Liver (tissue), 9 donors: ENCODE data around the gene PCYT1A. TPM values are rescaled to one million over a fixed set of nuclear protein-coding genes. Genes with fewer than 3 reads are reported as not detected.

Experiments used
- DNase-seq: peaks from one replicate; pipeline ENCODE4 v3.0.0-alpha.2; 2017; ENCODE audit warnings: low spot score
- H3K27ac ChIP-seq, 2 donors: one replicate each; pipeline ENCODE4 v1.7.0; 2013; ENCODE audit warnings: inconsistent platforms in 2 of 2, low read length in 2 of 2, control low read depth in 1 of 2, low read depth in 1 of 2, mild to moderate bottlenecking in 1 of 2
- H3K27me3 ChIP-seq, 4 donors: one replicate each; pipeline versions ENCODE4 v1.6.1 to v1.7.0; 2013; ENCODE audit warnings: low read length in 3 of 4, inconsistent platforms in 1 of 4, mild to moderate bottlenecking in 1 of 4, moderate library complexity in 1 of 4; ENCODE audit not compliant: control insufficient read depth in 4 of 4, insufficient read depth in 4 of 4
- H3K36me3 ChIP-seq, 4 donors: one replicate each; pipeline versions ENCODE4 v1.6.1 to v1.7.0; 2013; ENCODE audit warnings: low read length in 3 of 4, mild to moderate bottlenecking in 3 of 4, low read depth in 1 of 4, moderate library complexity in 1 of 4; ENCODE audit not compliant: control insufficient read depth in 4 of 4, insufficient read depth in 3 of 4
- H3K4me1 ChIP-seq, 4 donors: one replicate each; pipeline versions ENCODE4 v1.6.1 to v1.7.0; 2013; ENCODE audit warnings: low read length in 3 of 4, mild to moderate bottlenecking in 3 of 4, moderate library complexity in 1 of 4; ENCODE audit not compliant: control insufficient read depth in 4 of 4, insufficient read depth in 4 of 4
- H3K4me3 ChIP-seq, 3 donors: one replicate each; pipeline versions ENCODE4 v1.6.1 to v1.7.0; 2013; ENCODE audit warnings: low read length in 3 of 3, control low read depth in 1 of 3, low read depth in 1 of 3, mild to moderate bottlenecking in 1 of 3
- H3K9ac ChIP-seq, 2 donors: one replicate each; pipeline ENCODE4 v1.7.0; 2013; ENCODE audit warnings: low read length in 2 of 2, mild to moderate bottlenecking in 2 of 2, moderate library complexity in 2 of 2, control low read depth in 1 of 2, low read depth in 1 of 2
- H3K9me3 ChIP-seq, 4 donors: one replicate each; pipeline versions ENCODE4 v1.6.1 to v1.7.0; 2013; ENCODE audit warnings: low read length in 3 of 4; ENCODE audit not compliant: control insufficient read depth in 4 of 4
- ATF3 ChIP-seq: IDR thresholded peaks from 2 replicates; pipeline ENCODE4 v1.6.1; 2016; ENCODE audit warnings: antibody characterized with exemption
- EGR1 ChIP-seq, 2 donors: IDR thresholded peaks; 2 replicates each; pipeline ENCODE4 v1.6.1; 2016 to 2018; ENCODE audit warnings: antibody characterized with exemption in 2 of 2, low read depth in 2 of 2
- FOXA1 ChIP-seq: IDR thresholded peaks from 2 replicates; pipeline ENCODE4 v1.6.1; 2016; ENCODE audit warnings: antibody characterized with exemption
- FOXA2 ChIP-seq: IDR thresholded peaks from 2 replicates; pipeline ENCODE4 v1.6.1; 2016; ENCODE audit warnings: antibody characterized with exemption
- GABPA ChIP-seq, 2 donors: IDR thresholded peaks in 1 of 2; conservative IDR thresholded peaks in 1 of 2; 2 replicates each; pipeline ENCODE4 v1.6.1; 2016; ENCODE audit warnings: antibody characterized with exemption in 2 of 2, mild to moderate bottlenecking in 1 of 2, moderate library complexity in 1 of 2
- HNF4A ChIP-seq, 2 donors: conservative IDR thresholded peaks; 2 replicates each; pipeline ENCODE4 v1.6.1; 2016; ENCODE audit warnings: antibody characterized with exemption in 2 of 2, mild to moderate bottlenecking in 2 of 2
- HNF4G ChIP-seq: IDR thresholded peaks from 2 replicates; pipeline ENCODE4 v1.6.1; 2016; ENCODE audit warnings: antibody characterized with exemption
- JUND ChIP-seq, 2 donors: IDR thresholded peaks; 2 replicates each; pipeline ENCODE4 v1.6.1; 2016; ENCODE audit warnings: antibody characterized with exemption in 2 of 2
- NR2F2 ChIP-seq: IDR thresholded peaks from 2 replicates; pipeline ENCODE4 v1.6.1; 2016; ENCODE audit warnings: antibody characterized with exemption
- RAD21 ChIP-seq, 2 donors: IDR thresholded peaks; 2 replicates each; pipeline ENCODE4 v1.6.1; 2016; ENCODE audit warnings: antibody characterized with exemption in 2 of 2, mild to moderate bottlenecking in 2 of 2
- REST ChIP-seq: IDR thresholded peaks from 2 replicates; pipeline ENCODE4 v1.6.1; 2016; ENCODE audit warnings: antibody characterized with exemption, mild to moderate bottlenecking
- SP1 ChIP-seq: IDR thresholded peaks from 2 replicates; pipeline ENCODE4 v1.6.1; 2018; ENCODE audit warnings: antibody characterized with exemption, mild to moderate bottlenecking
- TAF1 ChIP-seq: conservative IDR thresholded peaks from 2 replicates; pipeline ENCODE4 v1.6.1; 2016; ENCODE audit warnings: antibody characterized with exemption, mild to moderate bottlenecking
- WGBS: extraction: QIAGEN DNeasy Blood & Tissue Kit; methylation state at CpG from one replicate; pipeline ENCODE4 v1.1.7; 2013; 5-methylcytosine and 5-hydroxymethylcytosine counted together
- polyA plus RNA-seq, 2 donors: library from polyadenylated mRNA; stranded (reverse) in 1 of 2; unstranded in 1 of 2; fragments of 200-250 nt in 1 of 2; fragments of >200 nt in 1 of 2; fragmentation: Nextera tagmentation in 1 of 2; extraction: Ambion mirVana in 1 of 2; gene quantifications; one replicate each; pipeline versions ENCODE4 v1.2.1 to v1.2.3, GENCODE V29; 2013 to 2015
- total RNA-seq, 2 donors: library from RNA; depleted of rRNA; stranded (reverse); fragments of >200 nt; gene quantifications; one replicate each; pipeline ENCODE4 v1.2.3, GENCODE V29; 2014
- TF ChIP-seq, protein P1 (sequence below): fragments of 150-350 bp; IDR thresholded peaks from 2 replicates; pipeline ENCODE4 v1.5.1; 2017; ENCODE audit warnings: improper control_type of control experiment, low read depth, low read length; ENCODE audit not compliant: missing input control
- TF ChIP-seq, protein P2 (sequence below): IDR thresholded peaks from 2 replicates; pipeline ENCODE4 v1.6.1; 2016; ENCODE audit warnings: antibody characterized with exemption
- donor health status: healthy.
- donor health status: healthy.
- donor health status: healthy.
- donor health status: healthy.
- donor health status: healthy.

Gene PCYT1A
- total and polyA plus RNA-seq, 4 donors = 12.5 to 56.8 (median 24.3) TPM

DNA sequence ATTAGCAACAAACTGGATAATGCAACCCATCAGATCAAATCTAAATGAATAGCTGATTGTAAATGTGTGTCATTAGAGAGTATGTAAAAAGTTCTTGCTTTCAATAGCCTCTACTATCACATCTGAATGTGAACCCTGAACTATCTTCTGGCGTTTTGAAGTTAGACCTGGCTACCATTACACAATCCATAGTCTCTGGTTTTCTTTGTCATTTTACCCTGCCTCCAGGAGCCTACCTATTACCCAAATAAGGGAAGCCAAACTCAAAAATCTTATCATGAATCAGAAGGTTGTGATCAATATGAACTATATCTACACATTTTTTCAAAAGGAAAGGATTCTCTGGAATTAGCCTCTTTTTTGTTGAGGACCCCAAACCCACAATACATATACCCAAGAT, 31.8 kb downstream of the PCYT1A start:
- TF ChIP-seq, protein P1, sequence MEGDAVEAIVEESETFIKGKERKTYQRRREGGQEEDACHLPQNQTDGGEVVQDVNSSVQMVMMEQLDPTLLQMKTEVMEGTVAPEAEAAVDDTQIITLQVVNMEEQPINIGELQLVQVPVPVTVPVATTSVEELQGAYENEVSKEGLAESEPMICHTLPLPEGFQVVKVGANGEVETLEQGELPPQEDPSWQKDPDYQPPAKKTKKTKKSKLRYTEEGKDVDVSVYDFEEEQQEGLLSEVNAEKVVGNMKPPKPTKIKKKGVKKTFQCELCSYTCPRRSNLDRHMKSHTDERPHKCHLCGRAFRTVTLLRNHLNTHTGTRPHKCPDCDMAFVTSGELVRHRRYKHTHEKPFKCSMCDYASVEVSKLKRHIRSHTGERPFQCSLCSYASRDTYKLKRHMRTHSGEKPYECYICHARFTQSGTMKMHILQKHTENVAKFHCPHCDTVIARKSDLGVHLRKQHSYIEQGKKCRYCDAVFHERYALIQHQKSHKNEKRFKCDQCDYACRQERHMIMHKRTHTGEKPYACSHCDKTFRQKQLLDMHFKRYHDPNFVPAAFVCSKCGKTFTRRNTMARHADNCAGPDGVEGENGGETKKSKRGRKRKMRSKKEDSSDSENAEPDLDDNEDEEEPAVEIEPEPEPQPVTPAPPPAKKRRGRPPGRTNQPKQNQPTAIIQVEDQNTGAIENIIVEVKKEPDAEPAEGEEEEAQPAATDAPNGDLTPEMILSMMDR = no peak
- TF ChIP-seq, protein P2, sequence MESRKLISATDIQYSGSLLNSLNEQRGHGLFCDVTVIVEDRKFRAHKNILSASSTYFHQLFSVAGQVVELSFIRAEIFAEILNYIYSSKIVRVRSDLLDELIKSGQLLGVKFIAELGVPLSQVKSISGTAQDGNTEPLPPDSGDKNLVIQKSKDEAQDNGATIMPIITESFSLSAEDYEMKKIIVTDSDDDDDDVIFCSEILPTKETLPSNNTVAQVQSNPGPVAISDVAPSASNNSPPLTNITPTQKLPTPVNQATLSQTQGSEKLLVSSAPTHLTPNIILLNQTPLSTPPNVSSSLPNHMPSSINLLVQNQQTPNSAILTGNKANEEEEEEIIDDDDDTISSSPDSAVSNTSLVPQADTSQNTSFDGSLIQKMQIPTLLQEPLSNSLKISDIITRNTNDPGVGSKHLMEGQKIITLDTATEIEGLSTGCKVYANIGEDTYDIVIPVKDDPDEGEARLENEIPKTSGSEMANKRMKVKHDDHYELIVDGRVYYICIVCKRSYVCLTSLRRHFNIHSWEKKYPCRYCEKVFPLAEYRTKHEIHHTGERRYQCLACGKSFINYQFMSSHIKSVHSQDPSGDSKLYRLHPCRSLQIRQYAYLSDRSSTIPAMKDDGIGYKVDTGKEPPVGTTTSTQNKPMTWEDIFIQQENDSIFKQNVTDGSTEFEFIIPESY = no peak
- TF ChIP-seq EGR1 (IDR thresholded peaks at IDR 0.05; ENCODE audit: low read depth in 2 of 2) (no peak), HNF4G (no peak), NR2F2 (no peak), TAF1 (no peak), GABPA (IDR thresholded peaks at IDR 0.05 in 1 of 2, conservative IDR thresholded peaks at IDR 0.05 in 1 of 2) (no peak), JUND (IDR thresholded peaks at IDR 0.05) (no peak)
- H3K27me3 ChIP-seq = no peaks in the 10 kb centered on the region
- peaks cover 3 to 20% (median 9%) of the 10 kb centered on the region in 4 donors for H3K36me3 ChIP-seq
- no peak overlapping the region for H3K9ac ChIP-seq
- WGBS = 41% methylated on average over 1 of the region's 1 CpG
- no peaks in the 10 kb centered on the region for H3K9me3 ChIP-seq
- H3K4me3 ChIP-seq = no peak overlapping the region
- no peaks in the 10 kb centered on the region for H3K4me1 ChIP-seq
- no peak overlapping the region for H3K27ac ChIP-seq
- no peak for DNase-seq

- 85% methylated on average over 5 of the region's 5 CpGs for WGBS
- Histone ChIP-seq H3K36me3 (peaks cover 3 to 20% (median 9%) of the 10 kb centered on the region in 4 donors), H3K27me3 (no peaks in the 10 kb centered on the region), H3K4me3 (no peak overlapping the region), H3K9ac (no peak overlapping the region), H3K27ac (no peak overlapping the region), H3K9me3 (no peaks in the 10 kb centered on the region), H3K4me1 (no peaks in the 10 kb centered on the region)
- DNase-seq = no peak
- TF ChIP-seq FOXA2 (no peak), HNF4G (no peak), ATF3 (no peak), GABPA (IDR thresholded peaks at IDR 0.05 in 1 of 2, conservative IDR thresholded peaks at IDR 0.05 in 1 of 2) (no peak), HNF4A (conservative IDR thresholded peaks at IDR 0.05) (no peak), RAD21 (IDR thresholded peaks at IDR 0.05) (no peak), REST (no peak), FOXA1 (no peak), SP1 (no peak), EGR1 (IDR thresholded peaks at IDR 0.05; ENCODE audit: low read depth in 2 of 2) (no peak), NR2F2 (no peak)
- TF ChIP-seq, protein P2 = no peak
Observed at GRCh38 chr3:196254376-196255283, 32.9 kb downstream of the PCYT1A start.
